Testis (tissue), 3 donors: ENCODE measurements around the gene NPR1. TPM values are rescaled to one million over a fixed set of nuclear protein-coding genes. Genes with fewer than 3 reads are reported as not detected.

Experiments
- DNase-seq: peaks from one replicate; pipeline ENCODE4 v3.0.0-alpha.2; 2019
- H3K27ac ChIP-seq, 2 donors: fragments of 200-600 bp; sonication (generic); one replicate each; pipeline ENCODE4 v1.5.1; 2019
- H3K27me3 ChIP-seq: fragments of 200-600 bp; sonication (generic); one replicate; pipeline ENCODE4 v1.5.1; 2019
- H3K36me3 ChIP-seq: fragments of 200-600 bp; sonication (generic); one replicate; pipeline ENCODE4 v1.5.1; 2017; ENCODE audit warnings: low read depth; ENCODE audit errors: missing control alignments
- H3K4me1 ChIP-seq: fragments of 200-600 bp; sonication (generic); one replicate; pipeline ENCODE4 v1.5.1; 2019
- H3K4me3 ChIP-seq, 2 donors: fragments of 200-600 bp; sonication (generic); one replicate each; pipeline ENCODE4 v1.5.1; 2017 to 2019
- H3K9me3 ChIP-seq: fragments of 200-600 bp; sonication (generic); one replicate; pipeline ENCODE4 v1.5.1; 2017
- CTCF ChIP-seq, 3 experiments: fragments of 450-650 bp in 2 of 3; fragments of 200-600 bp in 1 of 3; sonication (generic) in 1 of 3; IDR thresholded peaks; one replicate each; pipeline ENCODE4 v1.5.1; 2016 to 2019; ENCODE audit warnings: antibody characterized with exemption in 3 of 3, mild to moderate bottlenecking in 2 of 3, moderate library complexity in 1 of 3
- POLR2A ChIP-seq: fragments of 450-650 bp; IDR thresholded peaks from one replicate; pipeline ENCODE4 v1.6.1; 2017; ENCODE audit warnings: antibody characterized with exemption, mild to moderate bottlenecking, moderate library complexity
- WGBS, 2 donors: methylation state at CpG; one replicate each; pipeline ENCODE4 v1.1.5; 2018; 5-methylcytosine and 5-hydroxymethylcytosine counted together
- intact Hi-C: fragments of 100-400 bp; cut with DNase I; formaldehyde crosslinking; loops from one replicate; pipeline ENCODE4 v1.15.1; 2023; ENCODE audit warnings: low total_unique reads
- polyA plus RNA-seq: library from polyadenylated mRNA; stranded (reverse); fragments of 350-450 nt; fragmentation: Illumina TruSeq; extraction: RNeasy Lipid Tissue Mini Kit (QIAGEN cat#74804); gene quantifications from one replicate; pipeline ENCODE4 v1.2.3, GENCODE V29; 2014; ENCODE audit warnings: low read depth, low replicate concordance; ENCODE audit not compliant: insufficient read depth
- total RNA-seq, 2 donors: library from RNA; depleted of rRNA; stranded (reverse); fragments of >200 nt; gene quantifications; one replicate each; pipeline ENCODE4 v1.2.3, GENCODE V29; 2016

NPR1 gene
- total and polyA plus RNA-seq, 3 donors from 2014 or later, result 2.5 to 10.7 (median 4.3) TPM

- Histone ChIP-seq H3K9me3 (no peaks in the 10 kb centered on the region), H3K27ac (peak overlapping the region in 1 of 2 donors; percentile 64), H3K36me3 (no peaks in the 10 kb centered on the region), H3K27me3 (no peaks in the 10 kb centered on the region), H3K4me1 (peaks cover 15% of the 10 kb centered on the region), H3K4me3 (no peak overlapping the region)
- intact Hi-C loops, result no loop called here
- TF ChIP-seq CTCF (IDR thresholded peaks at IDR 0.05), result no peak
- no peak for TF ChIP-seq POLR2A
- no peak for DNase-seq
- 81 to 85% methylated on average over 10 of the region's 10 CpGs for WGBS, 2 donors
Observed at GRCh38 chr1:153648000-153648643, 30.4 kb upstream of the NPR1 start.

- Histone ChIP-seq H3K4me3 (no peak overlapping the region), H3K4me1 (peaks cover 6% of the 10 kb centered on the region), H3K27ac (no peak overlapping the region), H3K9me3 (no peaks in the 10 kb centered on the region), H3K36me3 (no peaks in the 10 kb centered on the region), H3K27me3 (no peaks in the 10 kb centered on the region)
- intact Hi-C loops, result no loop called here
- 43 to 67% methylated on average over 3 of the region's 3 CpGs for WGBS, 2 donors
- DNase-seq, result no peak
- TF ChIP-seq POLR2A (no peak), CTCF (IDR thresholded peaks at IDR 0.05) (no peak)
Observed at GRCh38 chr1:153649137-153649862, 29.2 kb upstream of the NPR1 start.

GRCh38 chr1:153649863-153650235 is 28.6 kb upstream of the NPR1 start:
- WGBS, 2 donors, result 83 to 91% methylated on average over 2 of the region's 2 CpGs

GRCh38 chr1:153651771-153652170 is 26.7 kb upstream of the NPR1 start:
- Histone ChIP-seq H3K4me1 (no peaks in the 10 kb centered on the region), H3K9me3 (no peaks in the 10 kb centered on the region), H3K27me3 (no peaks in the 10 kb centered on the region), H3K27ac (no peak overlapping the region), H3K4me3 (no peak overlapping the region), H3K36me3 (no peaks in the 10 kb centered on the region)
- intact Hi-C loops, result no loop called here
- TF ChIP-seq POLR2A (no peak), CTCF (IDR thresholded peaks at IDR 0.05) (no peak)
- no peak for DNase-seq
- 74 to 100% methylated on average over 1 of the region's 1 CpG for WGBS, 2 donors

More at GRCh38 chr1:153649863-153650235, 28.6 kb upstream of the NPR1 start:
- Histone ChIP-seq H3K36me3 (no peaks in the 10 kb centered on the region), H3K27ac (no peak overlapping the region), H3K4me3 (no peak overlapping the region), H3K27me3 (no peaks in the 10 kb centered on the region), H3K4me1 (peaks cover under 1% of the 10 kb centered on the region), H3K9me3 (no peaks in the 10 kb centered on the region)
- intact Hi-C loops, result no loop called here
- DNase-seq, result no peak
- TF ChIP-seq CTCF (IDR thresholded peaks at IDR 0.05) (no peak), POLR2A (no peak)
